Stomach smooth muscle (tissue), 2 donors: Measurements from ENCODE around the gene CCDC88B.

Experiments used
- H3K27ac ChIP-seq: one replicate; pipeline ENCODE4 v1.7.0; 2013; ENCODE audit warnings: mild to moderate bottlenecking, low read length, inconsistent platforms
- H3K27me3 ChIP-seq, 2 donors: one replicate each; pipeline ENCODE4 v1.7.0; 2013; ENCODE audit warnings: low read length in 2 of 2; ENCODE audit not compliant: insufficient read depth in 2 of 2, control insufficient read depth in 1 of 2
- H3K36me3 ChIP-seq, 2 donors: one replicate each; pipeline ENCODE4 v1.7.0; 2013; ENCODE audit warnings: low read length in 2 of 2; ENCODE audit not compliant: control insufficient read depth in 2 of 2, insufficient read depth in 2 of 2
- H3K4me1 ChIP-seq: one replicate; pipeline ENCODE4 v1.7.0; 2013; ENCODE audit warnings: low read length; ENCODE audit not compliant: control insufficient read depth, insufficient read depth
- H3K4me3 ChIP-seq, 2 donors: one replicate each; pipeline ENCODE4 v1.7.0; 2013; ENCODE audit warnings: low read length in 2 of 2
- H3K9ac ChIP-seq, 2 donors: one replicate each; pipeline ENCODE4 v1.7.0; 2013; ENCODE audit warnings: low read length in 2 of 2, mild to moderate bottlenecking in 1 of 2
- H3K9me3 ChIP-seq, 2 donors: one replicate each; pipeline ENCODE4 v1.7.0; 2013; ENCODE audit warnings: low read length in 2 of 2; ENCODE audit not compliant: control insufficient read depth in 2 of 2
- donor health status: healthy.
- donor health status: Pancreatic carcinoma.

CCDC88B gene

DNA sequence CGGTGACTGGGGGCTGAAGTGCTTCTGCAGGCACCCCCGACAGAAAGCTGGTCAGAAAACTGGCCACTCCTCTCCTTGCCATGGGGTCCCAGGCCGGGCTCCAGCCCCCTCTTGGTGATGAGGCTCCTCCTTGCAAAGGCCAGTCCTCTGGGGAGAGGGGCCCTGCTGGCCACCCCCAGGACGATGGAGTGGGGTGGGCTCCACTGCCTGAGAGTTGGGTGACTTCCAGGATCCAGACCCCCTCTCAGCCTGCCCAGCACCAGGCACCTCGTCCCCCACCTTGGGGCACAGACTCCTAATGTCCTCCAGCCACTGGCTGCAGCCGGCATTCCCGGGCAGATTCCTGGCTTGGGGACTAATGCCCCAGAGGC is 18.5 kb downstream of the CCDC88B start:
- H3K27ac ChIP-seq, result peak overlapping the region; percentile 74
- no peaks in the 10 kb centered on the region for H3K27me3 ChIP-seq
- H3K36me3 ChIP-seq, result peaks cover 15 to 17% of the 10 kb centered on the region in 2 donors
- peaks cover 33% of the 10 kb centered on the region for H3K4me1 ChIP-seq
- no peaks in the 10 kb centered on the region for H3K9me3 ChIP-seq
- H3K9ac ChIP-seq, result peak overlapping the region; percentile 82 to 86
- H3K4me3 ChIP-seq, result peak overlapping the region; percentile 76 to 91

DNA sequence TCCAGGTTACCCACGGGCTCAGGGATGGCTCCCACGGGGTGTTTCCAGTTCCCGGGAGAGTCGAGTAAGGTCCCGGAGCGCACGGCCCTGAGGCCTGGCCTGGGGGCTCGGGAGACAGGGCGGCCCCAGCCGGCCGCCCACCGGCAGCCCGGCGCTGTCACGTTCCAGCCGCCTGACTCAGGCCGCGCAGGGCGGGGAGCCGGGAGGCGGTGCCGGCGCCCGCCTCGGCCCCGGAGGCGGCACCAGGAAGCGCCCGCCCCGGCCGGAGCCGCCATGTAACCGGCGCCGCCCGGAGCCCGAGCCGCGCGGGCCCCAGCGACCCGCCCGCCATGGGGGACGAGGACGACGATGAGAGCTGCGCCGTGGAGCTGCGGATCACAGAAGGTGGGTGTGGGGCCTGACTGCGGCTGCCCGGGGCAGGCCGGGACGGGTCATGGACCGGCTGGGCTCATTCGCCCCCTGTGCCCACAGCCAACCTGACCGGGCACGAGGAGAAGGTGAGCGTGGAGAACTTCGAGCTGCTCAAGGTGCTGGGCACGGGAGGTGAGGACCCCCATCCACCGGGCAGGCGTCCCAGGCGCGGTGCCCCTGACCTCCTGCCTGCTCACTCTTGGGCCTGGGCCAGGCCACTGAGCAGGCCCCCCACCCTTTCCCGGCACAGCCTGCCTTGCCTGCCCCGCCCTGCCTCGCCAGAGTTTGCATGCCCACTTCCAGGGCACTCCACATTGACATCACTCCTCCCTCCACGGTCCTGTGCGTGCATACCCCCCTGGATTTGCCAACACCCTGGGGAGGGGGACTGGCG is 19.1 kb downstream of the CCDC88B start, which contains the start of gene RPS6KA4:
Gene RPS6KA4 (plus strand): TSS at position 256 of the 805 bp plus-strand sequence. CDS start 74 bp downstream, at position 330.
- H3K9me3 ChIP-seq, result no peaks in the 10 kb centered on the region
- peak within 1 kb of the TSS; percentile 74 for H3K27ac ChIP-seq
- peak within 1 kb of the TSS; percentile 82 to 89 for H3K9ac ChIP-seq
- H3K36me3 ChIP-seq, result peaks cover 17 to 21% of the 10 kb centered on the region in 2 donors
- H3K4me3 ChIP-seq, result peak within 1 kb of the TSS; percentile 86 to 91
- H3K4me1 ChIP-seq, result peaks cover 33% of the 10 kb centered on the region
- no peaks in the 10 kb centered on the region for H3K27me3 ChIP-seq

DNA sequence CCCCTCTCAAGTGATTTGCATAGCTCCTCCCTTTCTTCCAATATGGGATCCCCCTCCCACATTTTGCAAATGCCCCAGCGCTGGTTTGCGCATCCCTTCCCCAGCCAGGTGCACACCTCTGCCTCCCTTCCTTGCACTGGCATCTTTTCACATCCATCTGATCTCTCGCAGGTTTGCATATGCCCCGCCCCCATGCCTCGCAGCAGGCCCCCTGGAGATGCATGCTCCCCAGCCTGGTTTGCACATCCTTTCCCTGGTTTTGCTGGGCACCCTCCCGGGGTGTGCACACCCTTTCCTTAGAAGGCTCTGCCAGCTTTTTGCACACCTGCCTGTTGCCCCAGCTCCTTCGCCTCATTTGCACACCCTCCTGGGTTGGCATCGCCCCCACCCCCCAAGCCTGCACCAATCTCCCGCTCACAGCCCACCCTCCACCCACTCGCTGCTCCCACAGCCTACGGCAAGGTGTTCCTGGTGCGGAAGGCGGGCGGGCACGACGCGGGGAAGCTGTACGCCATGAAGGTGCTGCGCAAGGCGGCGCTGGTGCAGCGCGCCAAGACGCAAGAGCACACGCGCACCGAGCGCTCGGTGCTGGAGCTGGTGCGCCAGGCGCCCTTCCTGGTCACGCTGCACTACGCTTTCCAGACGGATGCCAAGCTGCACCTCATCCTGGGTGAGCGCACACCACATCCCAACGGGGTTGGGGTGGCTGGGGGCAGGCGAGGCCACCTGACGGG is 19.9 kb downstream of the CCDC88B start:
- Histone ChIP-seq H3K27me3 (no peaks in the 10 kb centered on the region), H3K9me3 (no peaks in the 10 kb centered on the region), H3K4me3 (peak overlapping the region; percentile 86 to 91), H3K27ac (no peak overlapping the region), H3K9ac (peak overlapping the region; percentile 82 to 89), H3K4me1 (peaks cover 30% of the 10 kb centered on the region), H3K36me3 (peaks cover 20 to 25% of the 10 kb centered on the region in 2 donors)

DNA sequence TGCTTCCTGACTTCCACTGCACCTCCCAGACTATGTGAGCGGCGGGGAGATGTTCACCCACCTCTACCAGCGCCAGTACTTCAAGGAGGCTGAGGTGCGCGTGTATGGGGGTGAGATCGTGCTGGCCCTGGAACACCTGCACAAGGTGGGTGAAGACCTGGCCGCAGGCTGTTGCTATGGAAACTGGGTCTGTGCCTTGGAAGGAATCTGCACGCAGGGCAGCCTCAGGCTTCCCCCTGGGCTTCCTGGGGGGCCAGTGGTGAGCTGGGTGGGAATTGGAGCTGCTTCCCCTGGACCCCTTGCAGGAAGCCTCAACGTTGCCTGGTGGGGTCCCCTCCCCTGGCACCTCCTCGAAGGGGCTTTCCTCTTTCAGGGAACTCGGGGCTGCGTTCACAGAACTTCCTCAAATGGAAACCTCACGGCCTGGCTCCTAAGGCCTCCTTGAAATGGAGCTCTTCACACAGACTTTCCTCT is 20.5 kb downstream of the CCDC88B start:
- H3K9ac ChIP-seq, result no peak overlapping the region
- H3K9me3 ChIP-seq, result no peaks in the 10 kb centered on the region
- peaks cover 20 to 27% of the 10 kb centered on the region in 2 donors for H3K36me3 ChIP-seq
- no peaks in the 10 kb centered on the region for H3K27me3 ChIP-seq
- H3K4me1 ChIP-seq, result peaks cover 24% of the 10 kb centered on the region
- peak overlapping the region in 1 of 2 donors; percentile 91 for H3K4me3 ChIP-seq
- H3K27ac ChIP-seq, result no peak overlapping the region

GRCh38 chr11:64361659-64362058 is 21.7 kb downstream of the CCDC88B start:
- Histone ChIP-seq H3K27ac (no peak overlapping the region), H3K36me3 (peaks cover 27 to 31% of the 10 kb centered on the region in 2 donors), H3K27me3 (no peaks in the 10 kb centered on the region), H3K4me3 (no peak overlapping the region), H3K4me1 (peaks cover 21% of the 10 kb centered on the region), H3K9me3 (no peaks in the 10 kb centered on the region), H3K9ac (no peak overlapping the region)

- Histone ChIP-seq H3K4me3 (no peak overlapping the region), H3K9ac (no peak overlapping the region), H3K9me3 (no peaks in the 10 kb centered on the region), H3K27me3 (no peaks in the 10 kb centered on the region), H3K36me3 (peaks cover 28 to 31% of the 10 kb centered on the region in 2 donors), H3K27ac (no peak overlapping the region), H3K4me1 (peaks cover 21% of the 10 kb centered on the region)
Observed at GRCh38 chr11:64362339-64362738, 22.3 kb downstream of the CCDC88B start.

DNA sequence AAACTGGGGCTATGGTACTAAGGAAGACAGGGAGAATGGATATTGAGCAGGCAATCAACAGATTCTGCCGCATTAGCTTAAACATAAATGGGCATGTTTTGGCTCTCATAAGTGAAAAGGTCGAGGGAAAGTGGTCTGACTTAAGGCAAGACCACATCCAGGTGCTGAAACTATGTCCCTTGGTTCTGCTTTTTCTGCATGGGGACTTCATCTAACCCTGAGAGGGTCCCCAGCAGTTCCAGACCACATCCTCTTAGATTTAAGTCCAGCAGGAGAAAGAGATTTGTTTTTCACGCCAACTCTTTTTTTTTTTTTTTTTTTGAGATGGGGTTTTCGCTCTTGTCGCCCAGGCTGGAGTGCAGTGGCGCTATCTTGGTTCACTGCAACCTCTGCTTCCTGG is 24.4 kb downstream of the CCDC88B start:
- Histone ChIP-seq H3K36me3 (peaks cover 33 to 38% of the 10 kb centered on the region in 2 donors), H3K27me3 (no peaks in the 10 kb centered on the region), H3K4me1 (peaks cover 6% of the 10 kb centered on the region), H3K4me3 (no peak overlapping the region), H3K9ac (no peak overlapping the region), H3K27ac (no peak overlapping the region), H3K9me3 (no peaks in the 10 kb centered on the region)

DNA sequence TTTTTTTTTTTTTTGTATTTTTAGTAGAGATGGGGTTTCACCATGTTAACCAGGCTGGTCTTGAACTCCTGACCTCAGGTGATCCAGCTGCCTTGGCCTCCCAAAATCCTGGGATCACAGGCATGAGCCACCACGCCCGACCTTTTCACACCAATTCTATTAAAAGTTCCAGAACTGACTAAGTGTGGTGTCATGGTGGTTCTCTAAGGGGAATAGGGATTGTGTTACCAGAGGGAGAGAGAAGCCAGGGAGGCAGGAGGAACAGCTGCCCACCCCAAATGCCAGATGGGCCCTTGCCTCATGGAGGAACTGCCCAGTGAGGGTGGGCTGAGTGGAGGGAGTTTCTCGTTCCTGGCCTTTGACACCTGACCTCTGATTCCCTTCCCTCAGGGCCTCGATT is 24.9 kb downstream of the CCDC88B start:
- no peak overlapping the region for H3K9ac ChIP-seq
- H3K27ac ChIP-seq, result no peak overlapping the region
- H3K27me3 ChIP-seq, result no peaks in the 10 kb centered on the region
- no peaks in the 10 kb centered on the region for H3K9me3 ChIP-seq
- peaks cover 33 to 41% of the 10 kb centered on the region in 2 donors for H3K36me3 ChIP-seq
- no peak overlapping the region for H3K4me3 ChIP-seq
- peaks cover 2% of the 10 kb centered on the region for H3K4me1 ChIP-seq

DNA sequence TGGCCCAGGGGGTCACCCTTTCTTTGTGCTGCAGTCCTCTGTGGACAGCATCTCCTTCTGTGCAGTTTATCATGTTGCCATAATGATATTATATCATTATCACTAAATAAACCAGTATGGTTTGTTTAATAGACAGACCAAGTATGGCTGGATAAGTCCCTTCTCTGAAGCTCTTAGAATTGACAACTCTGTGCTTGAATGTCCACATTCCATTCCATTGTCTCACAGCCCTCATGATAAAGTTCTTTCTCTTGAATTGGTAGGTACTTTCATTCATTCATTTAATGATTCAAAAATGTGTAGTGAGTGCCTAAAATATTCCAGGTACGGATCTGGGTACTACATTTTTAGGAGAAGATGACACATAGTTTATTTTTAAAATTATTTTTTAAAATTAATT is 26.7 kb downstream of the CCDC88B start:
- Histone ChIP-seq H3K9ac (no peak overlapping the region), H3K4me3 (no peak overlapping the region), H3K27ac (no peak overlapping the region), H3K9me3 (no peaks in the 10 kb centered on the region), H3K36me3 (peaks cover 33 to 42% of the 10 kb centered on the region in 2 donors), H3K4me1 (no peaks in the 10 kb centered on the region), H3K27me3 (no peaks in the 10 kb centered on the region)

DNA sequence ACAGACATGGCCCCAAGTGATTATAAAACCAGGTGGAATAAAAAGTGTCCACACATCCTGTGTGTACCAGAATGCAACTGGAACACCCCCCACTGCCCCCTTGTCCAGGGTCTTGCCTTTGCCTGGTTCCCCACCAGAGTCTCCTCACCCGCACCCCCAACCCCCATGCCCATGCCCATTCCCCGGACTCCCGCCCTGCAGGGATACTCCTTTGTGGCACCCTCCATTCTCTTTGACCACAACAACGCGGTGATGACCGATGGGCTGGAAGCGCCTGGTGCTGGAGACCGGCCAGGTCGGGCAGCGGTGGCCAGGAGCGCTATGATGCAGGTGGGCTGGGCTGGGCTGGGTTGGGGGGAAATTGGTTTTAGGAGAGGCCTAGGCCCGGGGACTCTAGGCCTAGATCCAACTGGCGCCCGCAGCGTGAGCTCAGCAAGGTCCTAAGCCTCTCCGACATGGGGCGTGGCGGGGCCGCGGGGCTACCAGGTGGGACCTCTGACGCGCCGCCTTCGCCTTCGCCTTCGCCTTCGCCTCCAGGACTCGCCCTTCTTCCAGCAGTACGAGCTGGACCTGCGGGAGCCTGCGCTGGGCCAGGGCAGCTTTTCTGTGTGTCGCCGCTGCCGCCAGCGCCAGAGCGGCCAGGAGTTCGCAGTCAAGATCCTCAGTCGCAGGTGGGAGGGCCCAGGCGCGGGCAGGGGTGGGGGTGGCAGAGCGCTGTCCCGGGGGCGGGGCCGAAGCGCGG is 28.1 kb downstream of the CCDC88B start:
- Histone ChIP-seq H3K36me3 (peaks cover 22 to 30% of the 10 kb centered on the region in 2 donors), H3K27me3 (no peaks in the 10 kb centered on the region), H3K4me1 (peaks cover 3% of the 10 kb centered on the region), H3K27ac (no peak overlapping the region), H3K9ac (no peak overlapping the region), H3K4me3 (no peak overlapping the region), H3K9me3 (no peaks in the 10 kb centered on the region)
